Thymus (tissue), 11 donors: ENCODE results near the gene SLC7A6. TPM values are rescaled to one million over a fixed set of nuclear protein-coding genes. Genes with fewer than 3 reads are reported as not detected.

Source experiments
- DNase-seq, 9 donors: peaks; one replicate each; pipeline ENCODE4 v3.0.0-alpha.2; 2013; ENCODE audit warnings: low spot score in 9 of 9, low read depth in 6 of 9, missing footprints in 1 of 9
- H3K27ac ChIP-seq, 2 donors: one replicate each; pipeline ENCODE4 v1.5.1; 2013; ENCODE audit warnings: control low read depth in 1 of 2, low read depth in 1 of 2, low read length in 1 of 2, mild to moderate bottlenecking in 1 of 2, moderate library complexity in 1 of 2
- H3K27me3 ChIP-seq, 2 donors: one replicate each; pipeline ENCODE4 v1.5.1; 2013; ENCODE audit warnings: low read length in 1 of 2; ENCODE audit not compliant: control insufficient read depth in 2 of 2, insufficient read depth in 1 of 2
- H3K36me3 ChIP-seq, 2 donors: one replicate each; pipeline ENCODE4 v1.5.1; 2013; ENCODE audit warnings: low read length in 1 of 2, mild to moderate bottlenecking in 1 of 2, moderate library complexity in 1 of 2; ENCODE audit not compliant: control insufficient read depth in 2 of 2, insufficient read depth in 2 of 2
- H3K4me1 ChIP-seq, 2 donors: one replicate each; pipeline ENCODE4 v1.5.1; 2013; ENCODE audit warnings: low read length in 2 of 2; ENCODE audit not compliant: control insufficient read depth in 2 of 2, insufficient read depth in 2 of 2
- H3K4me3 ChIP-seq, 2 donors: one replicate each; pipeline ENCODE4 v1.5.1; 2013; ENCODE audit warnings: low read length in 2 of 2, control low read depth in 1 of 2, mild to moderate bottlenecking in 1 of 2
- H3K9me3 ChIP-seq, 2 donors: one replicate each; pipeline ENCODE4 v1.5.1; 2013; ENCODE audit warnings: low read length in 1 of 2, mild to moderate bottlenecking in 1 of 2; ENCODE audit not compliant: control insufficient read depth in 2 of 2, insufficient read depth in 1 of 2
- WGBS: extraction: QIAGEN DNeasy Blood & Tissue Kit; methylation state at CpG from one replicate; pipeline ENCODE4 v1.1.7; 2013; 5-methylcytosine and 5-hydroxymethylcytosine counted together
- polyA plus RNA-seq: library from polyadenylated mRNA; stranded (reverse); fragments of 200-250 nt; gene quantifications from one replicate; pipeline ENCODE4 v1.2.3, GENCODE V29; 2013
- total RNA-seq: library from RNA; stranded (reverse); fragments of 120-200 nt; gene quantifications from one replicate; pipeline ENCODE4 v1.2.4, GENCODE V29; 2013
- donor health status: healthy.

SLC7A6 gene
- total and polyA plus RNA-seq, 2 donors = 42.3 to 47.3 TPM

- H3K36me3 ChIP-seq = peaks cover 30 to 57% of the 10 kb centered on the region in 2 donors
- H3K4me1 ChIP-seq = peaks cover 23 to 41% of the 10 kb centered on the region in 2 donors
- 96% methylated on average over 4 of the region's 4 CpGs for WGBS
- DNase-seq = no peak
- H3K27ac ChIP-seq = no peak overlapping the region
- H3K4me3 ChIP-seq = no peak overlapping the region
- no peaks in the 10 kb centered on the region for H3K9me3 ChIP-seq
- H3K27me3 ChIP-seq = no peaks in the 10 kb centered on the region
These were observed 48.8 kb downstream of the SLC7A6 start for GRCh38 chr16:68313116-68313515.

GRCh38 chr16:68319185-68319908 is 55.0 kb downstream of the SLC7A6 start:
- H3K4me3 ChIP-seq = no peak overlapping the region
- H3K36me3 ChIP-seq = peaks cover 38 to 75% of the 10 kb centered on the region in 2 donors
- no peaks in the 10 kb centered on the region for H3K27me3 ChIP-seq
- WGBS = 92% methylated on average over 6 of the region's 6 CpGs
- no peak overlapping the region for H3K27ac ChIP-seq
- no peaks in the 10 kb centered on the region for H3K9me3 ChIP-seq
- H3K4me1 ChIP-seq = peaks cover 21 to 42% of the 10 kb centered on the region in 2 donors
- DNase-seq = no peak

GRCh38 chr16:68324336-68324735 is 60.0 kb downstream of the SLC7A6 start:
- Histone ChIP-seq H3K36me3 (peaks cover 47 to 78% of the 10 kb centered on the region in 2 donors), H3K4me3 (no peak overlapping the region), H3K27me3 (no peaks in the 10 kb centered on the region), H3K27ac (no peak overlapping the region), H3K9me3 (no peaks in the 10 kb centered on the region), H3K4me1 (peaks cover 28 to 37% of the 10 kb centered on the region in 2 donors)
- WGBS = 99% methylated on average over 5 of the region's 5 CpGs
- DNase-seq = no peak

GRCh38 chr16:68324780-68325357 is 60.5 kb downstream of the SLC7A6 start:
- no peak for DNase-seq
- Histone ChIP-seq H3K4me3 (no peak overlapping the region), H3K27ac (no peak overlapping the region), H3K9me3 (no peaks in the 10 kb centered on the region), H3K27me3 (no peaks in the 10 kb centered on the region), H3K4me1 (peaks cover 24 to 32% of the 10 kb centered on the region in 2 donors), H3K36me3 (peaks cover 47 to 76% of the 10 kb centered on the region in 2 donors)
- 96% methylated on average over 8 of the region's 8 CpGs for WGBS

- no peak overlapping the region for H3K27ac ChIP-seq
These were observed 64.0 kb downstream of the SLC7A6 start for GRCh38 chr16:68328151-68328859.

GRCh38 chr16:68328860-68329390 is 64.6 kb downstream of the SLC7A6 start:
- Histone ChIP-seq H3K4me3 (no peak overlapping the region), H3K4me1 (peaks cover 28 to 41% of the 10 kb centered on the region in 2 donors), H3K27me3 (no peaks in the 10 kb centered on the region), H3K9me3 (no peaks in the 10 kb centered on the region), H3K36me3 (peaks cover 44 to 76% of the 10 kb centered on the region in 2 donors), H3K27ac (no peak overlapping the region)
- DNase-seq = no peak
- WGBS = 58% methylated on average over 3 of the region's 3 CpGs

More at GRCh38 chr16:68328151-68328859, 64.0 kb downstream of the SLC7A6 start:
- 49% methylated on average over 13 of the region's 13 CpGs for WGBS
- Histone ChIP-seq H3K27me3 (no peaks in the 10 kb centered on the region), H3K9me3 (no peaks in the 10 kb centered on the region), H3K4me1 (peaks cover 25 to 35% of the 10 kb centered on the region in 2 donors), H3K36me3 (peaks cover 44 to 73% of the 10 kb centered on the region in 2 donors), H3K4me3 (no peak overlapping the region)
- peak in 8 of 9 donors; percentile 67 to 91 (median 82) for DNase-seq

- H3K4me1 ChIP-seq = peaks cover 28 to 56% of the 10 kb centered on the region in 2 donors
- WGBS = 19% methylated on average over 4 of the region's 4 CpGs
- peaks cover 34 to 76% of the 10 kb centered on the region in 2 donors for H3K36me3 ChIP-seq
- peak overlapping the region; percentile 87 to 94 for H3K27ac ChIP-seq
- H3K9me3 ChIP-seq = no peaks in the 10 kb centered on the region
- peak in 1 of 9 donors; percentile 34 for DNase-seq
- H3K4me3 ChIP-seq = no peak overlapping the region
- H3K27me3 ChIP-seq = no peaks in the 10 kb centered on the region
These were observed 67.6 kb downstream of the SLC7A6 start for GRCh38 chr16:68331879-68332410.

- peaks cover 28 to 52% of the 10 kb centered on the region in 2 donors for H3K4me1 ChIP-seq
- DNase-seq = peak in 5 of 9 donors; percentile 41 to 84 (median 59)
- no peaks in the 10 kb centered on the region for H3K27me3 ChIP-seq
- peak overlapping the region; percentile 87 to 94 for H3K27ac ChIP-seq
- WGBS = 35% methylated on average over 7 of the region's 7 CpGs
- peaks cover 39 to 76% of the 10 kb centered on the region in 2 donors for H3K36me3 ChIP-seq
- no peak overlapping the region for H3K4me3 ChIP-seq
- no peaks in the 10 kb centered on the region for H3K9me3 ChIP-seq
These were observed 68.2 kb downstream of the SLC7A6 start for GRCh38 chr16:68332411-68333121.
